Measurements from ENCODE around the gene CACNG7. TPM values are rescaled to one million over a fixed set of nuclear protein-coding genes. Genes with fewer than 3 reads are reported as not detected.

CACNG7 gene
- total RNA-seq, 4 donors from 2014 or later = not detected

DNA sequence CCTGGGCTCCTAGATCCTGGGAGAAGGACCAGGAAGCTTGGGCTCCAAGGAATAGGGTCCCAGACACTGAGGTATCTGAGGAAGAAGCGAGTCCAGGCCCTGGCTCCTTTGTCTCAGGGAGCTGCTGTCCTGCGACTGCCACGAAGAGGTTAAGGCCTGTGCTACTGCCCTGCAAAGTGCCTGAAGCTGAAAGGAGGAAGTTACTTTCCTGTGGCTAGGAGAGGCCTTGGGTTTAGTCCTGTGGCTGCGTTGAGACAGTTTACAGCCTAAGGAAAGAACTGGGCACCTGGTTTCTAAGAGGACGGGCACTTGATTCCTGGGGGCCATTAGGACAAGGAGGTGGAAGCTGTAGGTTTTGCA, 38.6 kb upstream of the CACNG7 start:
- peaks cover 8 to 33% (median 9%) of the 10 kb centered on the region in 3 donors for H3K36me3 ChIP-seq
- TF ChIP-seq, protein P1, sequence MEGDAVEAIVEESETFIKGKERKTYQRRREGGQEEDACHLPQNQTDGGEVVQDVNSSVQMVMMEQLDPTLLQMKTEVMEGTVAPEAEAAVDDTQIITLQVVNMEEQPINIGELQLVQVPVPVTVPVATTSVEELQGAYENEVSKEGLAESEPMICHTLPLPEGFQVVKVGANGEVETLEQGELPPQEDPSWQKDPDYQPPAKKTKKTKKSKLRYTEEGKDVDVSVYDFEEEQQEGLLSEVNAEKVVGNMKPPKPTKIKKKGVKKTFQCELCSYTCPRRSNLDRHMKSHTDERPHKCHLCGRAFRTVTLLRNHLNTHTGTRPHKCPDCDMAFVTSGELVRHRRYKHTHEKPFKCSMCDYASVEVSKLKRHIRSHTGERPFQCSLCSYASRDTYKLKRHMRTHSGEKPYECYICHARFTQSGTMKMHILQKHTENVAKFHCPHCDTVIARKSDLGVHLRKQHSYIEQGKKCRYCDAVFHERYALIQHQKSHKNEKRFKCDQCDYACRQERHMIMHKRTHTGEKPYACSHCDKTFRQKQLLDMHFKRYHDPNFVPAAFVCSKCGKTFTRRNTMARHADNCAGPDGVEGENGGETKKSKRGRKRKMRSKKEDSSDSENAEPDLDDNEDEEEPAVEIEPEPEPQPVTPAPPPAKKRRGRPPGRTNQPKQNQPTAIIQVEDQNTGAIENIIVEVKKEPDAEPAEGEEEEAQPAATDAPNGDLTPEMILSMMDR (IDR thresholded peaks at IDR 0.05) = no peak
- TF ChIP-seq POLR2A (IDR thresholded peaks at IDR 0.05) = no peak

DNA sequence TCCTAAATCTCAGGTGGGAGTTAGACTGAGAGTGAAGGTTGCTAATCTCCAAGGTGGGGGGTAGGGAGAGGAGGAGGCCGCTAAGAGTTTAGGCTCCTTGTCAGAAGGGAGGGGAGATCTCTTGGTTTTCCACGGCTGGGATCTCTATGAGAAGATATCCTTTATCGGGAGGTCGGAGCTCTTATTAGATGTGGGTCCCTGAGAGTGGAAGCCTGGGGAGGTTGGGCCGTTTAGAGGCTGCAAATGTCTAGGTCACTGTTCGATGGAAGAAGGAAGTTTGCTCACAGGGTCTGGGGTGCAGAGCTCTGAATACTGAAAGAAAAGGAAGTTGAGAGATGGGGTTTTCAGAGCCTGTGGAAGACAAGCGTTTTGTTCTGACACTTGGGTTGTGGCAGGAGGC, 37.6 kb upstream of the CACNG7 start:
- peaks cover 8 to 38% (median 9%) of the 10 kb centered on the region in 3 donors for H3K36me3 ChIP-seq
- intact Hi-C loops (cut with DNase I) = no loop called here
- no peak for DNase-seq
- peak overlapping the region in 2 of 4 donors; percentile 22 to 93 for H3K27ac ChIP-seq
- H3K4me3 ChIP-seq = no peak overlapping the region
- no peaks in the 10 kb centered on the region for H3K9me3 ChIP-seq
- peaks cover 23 to 91% (median 28%) of the 10 kb centered on the region in 3 donors for H3K4me1 ChIP-seq
- TF ChIP-seq, protein P1 (IDR thresholded peaks at IDR 0.05) = no peak
- no peak for TF ChIP-seq POLR2A (IDR thresholded peaks at IDR 0.05)
- WGBS, 2 donors = 43 to 57% methylated on average over 7 of the region's 7 CpGs
- H3K27me3 ChIP-seq = no peaks in the 10 kb centered on the region

More for the DNA sequence above, 38.6 kb upstream of the CACNG7 start:
- WGBS, 2 donors = 45 to 73% methylated on average over 3 to 4 of the region's 5 CpGs
- DNase-seq = no peak
- H3K4me3 ChIP-seq = peak overlapping the region in 3 of 4 donors; percentile 75 to 84 (median 79)
- no peaks in the 10 kb centered on the region for H3K9me3 ChIP-seq
- intact Hi-C loops (cut with DNase I) = no loop called here
- H3K4me1 ChIP-seq = peaks cover 32 to 93% (median 33%) of the 10 kb centered on the region in 3 donors
- H3K27me3 ChIP-seq = peaks cover 0 to 4% (median 0%) of the 10 kb centered on the region in 4 donors
- H3K27ac ChIP-seq = peak overlapping the region in 3 of 4 donors; percentile 93 to 96 (median 93)

GRCh38 chr19:53872762-53873161, 36.3 kb upstream of the CACNG7 start:
- Histone ChIP-seq H3K27ac (no peak overlapping the region), H3K4me3 (no peak overlapping the region), H3K36me3 (peaks cover 8 to 38% (median 9%) of the 10 kb centered on the region in 3 donors), H3K4me1 (peaks cover 13 to 78% (median 19%) of the 10 kb centered on the region in 3 donors), H3K9me3 (no peaks in the 10 kb centered on the region), H3K27me3 (no peaks in the 10 kb centered on the region)
- no peak for DNase-seq
- intact Hi-C loops (cut with DNase I) = no loop called here
- TF ChIP-seq, protein P1 (IDR thresholded peaks at IDR 0.05) = no peak
- TF ChIP-seq POLR2A (IDR thresholded peaks at IDR 0.05) = no peak
- WGBS, 2 donors = 72 to 87% methylated on average over 6 of the region's 6 CpGs

DNA sequence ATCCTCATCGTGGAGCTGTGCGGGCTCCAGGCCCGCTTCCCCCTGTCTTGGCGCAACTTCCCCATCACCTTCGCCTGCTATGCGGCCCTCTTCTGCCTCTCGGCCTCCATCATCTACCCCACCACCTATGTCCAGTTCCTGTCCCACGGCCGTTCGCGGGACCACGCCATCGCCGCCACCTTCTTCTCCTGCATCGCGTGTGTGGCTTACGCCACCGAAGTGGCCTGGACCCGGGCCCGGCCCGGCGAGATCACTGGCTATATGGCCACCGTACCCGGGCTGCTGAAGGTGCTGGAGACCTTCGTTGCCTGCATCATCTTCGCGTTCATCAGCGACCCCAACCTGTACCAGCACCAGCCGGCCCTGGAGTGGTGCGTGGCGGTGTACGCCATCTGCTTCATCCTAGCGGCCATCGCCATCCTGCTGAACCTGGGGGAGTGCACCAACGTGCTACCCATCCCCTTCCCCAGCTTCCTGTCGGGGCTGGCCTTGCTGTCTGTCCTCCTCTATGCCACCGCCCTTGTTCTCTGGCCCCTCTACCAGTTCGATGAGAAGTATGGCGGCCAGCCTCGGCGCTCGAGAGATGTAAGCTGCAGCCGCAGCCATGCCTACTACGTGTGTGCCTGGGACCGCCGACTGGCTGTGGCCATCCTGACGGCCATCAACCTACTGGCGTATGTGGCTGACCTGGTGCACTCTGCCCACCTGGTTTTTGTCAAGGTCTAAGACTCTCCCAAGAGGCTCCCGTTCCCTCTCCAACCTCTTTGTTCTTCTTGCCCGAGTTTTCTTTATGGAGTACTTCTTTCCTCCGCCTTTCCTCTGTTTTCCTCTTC, 35.1 kb upstream of the CACNG7 start:
- Histone ChIP-seq H3K4me3 (no peak overlapping the region), H3K36me3 (peaks cover 8 to 38% (median 9%) of the 10 kb centered on the region in 3 donors), H3K4me1 (peaks cover 11 to 70% (median 13%) of the 10 kb centered on the region in 3 donors), H3K9me3 (no peaks in the 10 kb centered on the region), H3K27ac (no peak overlapping the region), H3K27me3 (peaks cover 0 to 5% (median 0%) of the 10 kb centered on the region in 4 donors)
- no peak for DNase-seq
- 88 to 92% methylated on average over 27 to 50 of the region's 51 CpGs for WGBS, 2 donors
- intact Hi-C loops (cut with DNase I) = no loop called here
- TF ChIP-seq, protein P1 (IDR thresholded peaks at IDR 0.05) = no peak
- TF ChIP-seq POLR2A (IDR thresholded peaks at IDR 0.05) = no peak

GRCh38 chr19:53874606-53874990, 34.5 kb upstream of the CACNG7 start:
- intact Hi-C loops (cut with DNase I) = no loop called here
- H3K4me3 ChIP-seq = no peak overlapping the region
- TF ChIP-seq POLR2A (IDR thresholded peaks at IDR 0.05) = no peak
- TF ChIP-seq, protein P1 (IDR thresholded peaks at IDR 0.05) = no peak
- DNase-seq = no peak
- peaks cover 10 to 70% (median 13%) of the 10 kb centered on the region in 3 donors for H3K4me1 ChIP-seq
- H3K27ac ChIP-seq = no peak overlapping the region
- peaks cover 8 to 38% (median 9%) of the 10 kb centered on the region in 3 donors for H3K36me3 ChIP-seq
- peaks cover 0 to 11% (median 0%) of the 10 kb centered on the region in 4 donors for H3K27me3 ChIP-seq
- WGBS, 2 donors = 66 to 80% methylated on average over 3 to 6 of the region's 6 CpGs
- H3K9me3 ChIP-seq = no peaks in the 10 kb centered on the region

All from esophagus squamous epithelium (tissue), 5 donors.